GM21515 (cell line): ENCODE data around the gene DDI1.

Source experiments
- ATAC-seq: cut with Tn5 transposase; IDR thresholded peaks from one replicate; pipeline ENCODE4 v1.9.1; 2021; ENCODE audit not compliant: unreplicated experiment

DDI1 gene

DNA sequence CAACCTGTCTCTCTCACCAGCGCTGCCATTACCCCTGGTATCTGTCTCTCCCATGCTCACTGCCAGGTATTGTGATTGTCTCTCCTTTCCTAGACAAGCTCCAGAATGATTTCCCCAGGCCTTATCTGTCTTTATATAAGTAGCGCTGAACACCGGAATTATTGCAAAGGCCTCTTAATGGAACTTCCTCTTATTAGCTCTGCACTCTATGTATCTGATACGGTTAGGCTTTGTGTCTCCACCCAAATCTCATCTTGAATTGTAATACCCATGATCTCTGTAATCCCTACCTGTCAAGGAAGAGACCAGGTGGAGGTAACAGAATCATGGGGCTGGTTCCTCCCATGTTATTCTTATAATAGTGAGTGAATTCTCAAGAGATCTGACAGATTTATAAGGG is 39.3 kb downstream of the DDI1 start:
- no peak for ATAC-seq

DNA sequence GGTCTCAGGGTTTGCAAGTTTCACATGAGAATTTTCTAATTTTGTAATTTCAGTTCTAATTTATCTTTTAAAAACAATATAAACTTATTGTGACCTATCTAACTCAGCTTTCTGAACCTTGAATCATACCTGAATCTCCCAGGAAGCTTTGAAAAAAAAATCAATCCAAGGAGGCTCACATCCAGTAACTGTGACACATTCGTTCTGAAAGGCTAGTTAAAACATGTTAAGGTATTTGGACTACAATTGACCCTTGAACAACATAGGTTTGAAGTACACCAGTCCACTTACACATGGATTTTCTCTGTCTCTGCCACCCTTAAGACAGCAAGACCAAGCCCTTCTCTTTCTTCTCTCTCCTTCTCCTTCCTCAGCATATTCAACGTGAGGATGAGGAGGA is 40.0 kb downstream of the DDI1 start:
- no peak for ATAC-seq

DNA sequence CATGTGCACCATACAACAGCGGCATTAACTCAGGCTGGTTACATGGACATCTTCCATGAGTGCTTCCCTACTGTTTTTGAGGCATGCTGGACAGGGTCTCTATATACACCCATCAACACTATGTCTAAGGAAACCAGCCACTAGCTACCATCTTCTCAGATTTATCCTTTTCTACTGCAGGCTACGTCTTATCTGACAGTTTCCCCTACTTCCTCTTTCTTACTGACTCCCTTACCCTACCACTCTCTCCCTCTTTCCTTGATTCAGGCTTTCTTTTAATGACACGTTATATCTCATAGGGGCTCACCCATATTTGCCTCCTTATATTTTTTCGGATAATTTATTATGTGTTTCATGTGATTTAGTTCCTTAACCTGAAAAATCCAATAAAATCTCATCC is 41.8 kb downstream of the DDI1 start:
- no peak for ATAC-seq

DNA sequence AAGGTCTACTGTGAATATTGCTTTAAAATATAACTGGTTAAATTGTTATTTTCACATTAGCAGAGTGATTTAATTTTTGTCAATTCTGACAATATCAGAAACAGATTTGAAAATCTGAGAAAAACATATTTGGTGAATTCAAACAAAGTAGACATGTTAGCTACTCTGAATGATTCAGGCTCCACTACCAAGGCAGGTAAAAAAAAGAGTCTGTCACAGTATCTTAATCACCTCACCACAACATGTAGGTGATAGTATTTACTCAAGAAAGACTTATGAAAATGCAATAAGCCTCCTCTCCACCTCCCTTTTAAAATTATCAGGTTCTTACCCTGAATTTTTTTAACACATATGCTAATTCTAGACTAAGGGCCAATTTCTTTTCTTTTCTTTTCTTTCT is 42.6 kb downstream of the DDI1 start:
- no peak for ATAC-seq

DNA sequence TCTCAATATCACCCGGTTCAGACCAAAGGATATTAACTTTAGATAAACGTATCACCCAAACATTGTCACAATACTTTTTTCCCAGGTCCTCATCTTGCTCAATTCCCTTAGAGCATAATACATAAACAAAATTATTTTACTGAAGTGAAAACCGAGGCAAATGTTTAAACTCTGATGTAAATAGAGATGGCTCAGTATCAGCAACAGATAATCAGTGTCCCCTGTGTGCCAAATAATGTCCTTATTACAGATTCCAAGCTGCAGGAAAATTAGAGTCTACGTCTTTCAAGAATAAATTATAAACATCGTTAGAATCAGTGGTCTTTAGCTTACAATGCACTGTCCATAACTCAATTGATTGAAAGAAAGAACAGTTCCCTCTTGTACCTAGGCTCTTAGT is 50.2 kb downstream of the DDI1 start:
- no peak for ATAC-seq
